HepG2 (cell line): ENCODE measurements around the gene TBC1D5. TPM values are rescaled to one million over a fixed set of nuclear protein-coding genes. Genes with fewer than 3 reads are reported as not detected.

ENCODE experiments used
- PATZ1 ChIP-seq: sonication (generic); formaldehyde crosslinking; IDR thresholded peaks from 2 replicates; pipeline ENCODE4 v1.4.0; 2020; ENCODE audit warnings: missing genetic modification reagents
- polyA plus RNA-seq, 8 experiments: library from polyadenylated mRNA; depleted of rRNA in 3 of 8; stranded (reverse) in 7 of 8; unstranded in 1 of 8; fragments of >200 nt; fragmentation: Illumina TruSeq in 4 of 8; extraction: Trizol in 4 of 8; gene quantifications; 2 replicates each; pipeline versions ENCODE4 v1.2.1 to v1.2.3, GENCODE V29; 2011 to 2016; ENCODE audit warnings: low read depth in 4 of 8, missing spikeins in 1 of 8, mixed read lengths in 1 of 8; ENCODE audit not compliant: insufficient read depth in 1 of 8
- total RNA-seq, 5 experiments: library from RNA; depleted of rRNA; stranded (reverse); fragments of >200 nt; fragmentation: Illumina TruSeq; extraction: Trizol; gene quantifications; 2 replicates each; pipeline ENCODE4 v1.2.3, GENCODE V29; 2016; ENCODE audit warnings: low read depth in 1 of 5
- TF ChIP-seq, protein P1 (sequence below): sonication (generic); formaldehyde crosslinking; IDR thresholded peaks from 2 replicates; pipeline ENCODE4 v1.4.0; 2020; ENCODE audit warnings: missing genetic modification reagents, borderline replicate concordance
- TF ChIP-seq, protein P2 (sequence below), 2 experiments: sonication (generic) in 1 of 2; formaldehyde crosslinking in 1 of 2; IDR thresholded peaks; 2 replicates each; pipeline versions ENCODE4 v1.6.1 to v1.9.0; 2014 to 2022; ENCODE audit warnings: antibody characterized with exemption in 1 of 2, borderline replicate concordance in 1 of 2, inconsistent platforms in 1 of 2, low read depth in 1 of 2, missing genetic modification reagents in 1 of 2

Gene TBC1D5
- total and polyA plus RNA-seq, 2 of the 13 experiments (the other 11 are each of a cell fraction or from before 2014, with no cell fraction given), result 19.2 to 33.3 TPM

DNA sequence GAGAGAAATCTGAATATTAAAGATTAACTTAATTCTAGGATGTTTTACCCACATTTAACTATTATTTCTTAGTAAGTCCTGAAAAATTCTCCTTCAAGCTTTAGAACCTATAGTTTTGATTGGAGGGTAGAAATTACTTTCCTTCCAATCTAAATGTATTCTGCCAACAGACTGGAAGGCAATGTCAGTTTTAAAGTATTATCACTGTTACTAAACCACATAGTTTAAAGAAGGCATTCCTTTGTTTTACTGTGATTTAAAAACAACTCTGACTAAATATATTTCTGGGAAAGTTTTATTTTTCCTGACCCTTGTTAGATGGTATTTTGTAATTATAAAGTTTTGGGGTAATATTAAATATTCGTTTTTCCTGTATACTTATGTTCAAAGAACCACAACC is 382.5 kb downstream of the TBC1D5 start (continued):
- TF ChIP-seq, protein P1, sequence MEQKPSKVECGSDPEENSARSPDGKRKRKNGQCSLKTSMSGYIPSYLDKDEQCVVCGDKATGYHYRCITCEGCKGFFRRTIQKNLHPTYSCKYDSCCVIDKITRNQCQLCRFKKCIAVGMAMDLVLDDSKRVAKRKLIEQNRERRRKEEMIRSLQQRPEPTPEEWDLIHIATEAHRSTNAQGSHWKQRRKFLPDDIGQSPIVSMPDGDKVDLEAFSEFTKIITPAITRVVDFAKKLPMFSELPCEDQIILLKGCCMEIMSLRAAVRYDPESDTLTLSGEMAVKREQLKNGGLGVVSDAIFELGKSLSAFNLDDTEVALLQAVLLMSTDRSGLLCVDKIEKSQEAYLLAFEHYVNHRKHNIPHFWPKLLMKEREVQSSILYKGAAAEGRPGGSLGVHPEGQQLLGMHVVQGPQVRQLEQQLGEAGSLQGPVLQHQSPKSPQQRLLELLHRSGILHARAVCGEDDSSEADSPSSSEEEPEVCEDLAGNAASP (CRISPR knock-in tag), result no peak
- TF ChIP-seq, protein P2, sequence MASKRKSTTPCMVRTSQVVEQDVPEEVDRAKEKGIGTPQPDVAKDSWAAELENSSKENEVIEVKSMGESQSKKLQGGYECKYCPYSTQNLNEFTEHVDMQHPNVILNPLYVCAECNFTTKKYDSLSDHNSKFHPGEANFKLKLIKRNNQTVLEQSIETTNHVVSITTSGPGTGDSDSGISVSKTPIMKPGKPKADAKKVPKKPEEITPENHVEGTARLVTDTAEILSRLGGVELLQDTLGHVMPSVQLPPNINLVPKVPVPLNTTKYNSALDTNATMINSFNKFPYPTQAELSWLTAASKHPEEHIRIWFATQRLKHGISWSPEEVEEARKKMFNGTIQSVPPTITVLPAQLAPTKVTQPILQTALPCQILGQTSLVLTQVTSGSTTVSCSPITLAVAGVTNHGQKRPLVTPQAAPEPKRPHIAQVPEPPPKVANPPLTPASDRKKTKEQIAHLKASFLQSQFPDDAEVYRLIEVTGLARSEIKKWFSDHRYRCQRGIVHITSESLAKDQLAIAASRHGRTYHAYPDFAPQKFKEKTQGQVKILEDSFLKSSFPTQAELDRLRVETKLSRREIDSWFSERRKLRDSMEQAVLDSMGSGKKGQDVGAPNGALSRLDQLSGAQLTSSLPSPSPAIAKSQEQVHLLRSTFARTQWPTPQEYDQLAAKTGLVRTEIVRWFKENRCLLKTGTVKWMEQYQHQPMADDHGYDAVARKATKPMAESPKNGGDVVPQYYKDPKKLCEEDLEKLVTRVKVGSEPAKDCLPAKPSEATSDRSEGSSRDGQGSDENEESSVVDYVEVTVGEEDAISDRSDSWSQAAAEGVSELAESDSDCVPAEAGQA (IDR thresholded peaks at IDR 0.05; ENCODE audit: low read depth), result no peak
- TF ChIP-seq, protein P2 (CRISPR knock-in tag; IDR thresholded peaks at IDR 0.05; ENCODE audit: borderline replicate concordance), result no peak
- no peak for TF ChIP-seq PATZ1 (CRISPR knock-in tag)
